SK-N-SH treated with all-trans-retinoic acid at 6 μM for 48 hours (cell line): ENCODE results near the gene ANKRD29.

ENCODE experiments used
- ARNTL ChIP-seq: fragments of 450-650 bp; formaldehyde crosslinking; IDR thresholded peaks from 2 replicates; pipeline ENCODE4 v1.5.0; 2020; ENCODE audit warnings: low read depth, mild to moderate bottlenecking, moderate library complexity, borderline replicate concordance
- BACH2 ChIP-seq: fragments of 250-450 bp; sonication (Bioruptor Pico); IDR thresholded peaks from 2 replicates; pipeline ENCODE4 v1.9.0; 2021; ENCODE audit warnings: mild to moderate bottlenecking, borderline replicate concordance
- CREB5 ChIP-seq: fragments of 250-450 bp; sonication (Bioruptor Pico); IDR thresholded peaks from 2 replicates; pipeline ENCODE4 v1.5.1; 2020; ENCODE audit warnings: low read depth, mild to moderate bottlenecking, moderate library complexity
- CSDC2 ChIP-seq: fragments of 250-450 bp; sonication (Bioruptor Pico); IDR thresholded peaks from 2 replicates; pipeline ENCODE4 v1.5.0; 2020; ENCODE audit warnings: mild to moderate bottlenecking, moderate library complexity
- CSRNP3 ChIP-seq: fragments of 250-450 bp; sonication (Bioruptor Pico); IDR thresholded peaks from 2 replicates; pipeline ENCODE4 v1.5.1; 2021; ENCODE audit warnings: mild to moderate bottlenecking, moderate library complexity
- GLIS3 ChIP-seq: fragments of 250-450 bp; sonication (Bioruptor Pico); IDR thresholded peaks from 2 replicates; pipeline ENCODE4 v1.5.0; 2020; ENCODE audit warnings: mild to moderate bottlenecking, moderate library complexity
- ISL1 ChIP-seq: fragments of 250-450 bp; sonication (Bioruptor Pico); IDR thresholded peaks from 2 replicates; pipeline ENCODE4 v2.1.2; 2022; ENCODE audit warnings: mild to moderate bottlenecking, moderate library complexity
- PATZ1 ChIP-seq: fragments of 250-450 bp; sonication (Bioruptor Pico); IDR thresholded peaks from 2 replicates; pipeline ENCODE4 v1.8.0; 2020; ENCODE audit warnings: mild to moderate bottlenecking, moderate library complexity, borderline replicate concordance
- PPARA ChIP-seq: fragments of 250-450 bp; sonication (Bioruptor Pico); IDR thresholded peaks from 2 replicates; pipeline ENCODE4 v1.5.0; 2020; ENCODE audit warnings: mild to moderate bottlenecking, borderline replicate concordance
- SNAI2 ChIP-seq: fragments of 250-450 bp; sonication (Bioruptor Pico); IDR thresholded peaks from 2 replicates; pipeline ENCODE4 v1.5.0; 2020; ENCODE audit warnings: mild to moderate bottlenecking, moderate library complexity
- TCF4 ChIP-seq: fragments of 250-450 bp; sonication (Bioruptor Pico); IDR thresholded peaks from 2 replicates; pipeline ENCODE4 v1.8.0; 2021; ENCODE audit warnings: mild to moderate bottlenecking, moderate library complexity, borderline replicate concordance
- ZC3H10 ChIP-seq: fragments of 250-450 bp; sonication (Bioruptor Pico); IDR thresholded peaks from 2 replicates; pipeline ENCODE4 v1.5.1; 2021; ENCODE audit warnings: mild to moderate bottlenecking, moderate library complexity
- ZFP3 ChIP-seq: fragments of 250-450 bp; sonication (Bioruptor Pico); IDR thresholded peaks from 2 replicates; pipeline ENCODE4 v1.5.0; 2020; ENCODE audit warnings: mild to moderate bottlenecking, moderate library complexity
- ZNF565 ChIP-seq: fragments of 450-650 bp; formaldehyde crosslinking; conservative IDR thresholded peaks from 2 replicates; pipeline ENCODE4 v1.5.0; 2020; ENCODE audit warnings: low read depth, mild to moderate bottlenecking, moderate library complexity

GRCh38 chr18:23640052-23640451, 22.7 kb downstream of the ANKRD29 start:
- TF ChIP-seq ISL1 (no peak), SNAI2 (no peak), CSRNP3 (CRISPR knock-in tag) (no peak), GLIS3 (CRISPR knock-in tag) (no peak), ZFP3 (CRISPR knock-in tag) (no peak), CREB5 (no peak), ZNF565 (CRISPR knock-in tag) (no peak), BACH2 (CRISPR knock-in tag) (no peak), ZC3H10 (CRISPR knock-in tag) (no peak), PPARA (CRISPR knock-in tag) (no peak), ARNTL (CRISPR knock-in tag) (no peak), TCF4 (CRISPR knock-in tag) (no peak), CSDC2 (no peak), PATZ1 (CRISPR knock-in tag) (no peak)
